H9 (cell line): Measurements from ENCODE around the gene GPC3. TPM values are rescaled to one million over a fixed set of nuclear protein-coding genes. Genes with fewer than 3 reads are reported as not detected.

Experiments
- DNase-seq: peaks from one replicate; pipeline ENCODE4 v3.0.0-alpha.2; 2017
- H2AFZ ChIP-seq: one replicate; pipeline ENCODE4 v1.6.1; 2013; ENCODE audit warnings: mild to moderate bottlenecking, low read length, control low read depth, moderate library complexity
- H2AK5ac ChIP-seq: 2 replicates; pipeline ENCODE4 v1.6.1; 2013; ENCODE audit warnings: low read length, control low read depth, mixed read lengths; ENCODE audit not compliant: insufficient read length
- H2BK120ac ChIP-seq: one replicate; pipeline ENCODE4 v1.6.1; 2013; ENCODE audit warnings: low read depth, mild to moderate bottlenecking, low read length, control low read depth, inconsistent platforms; ENCODE audit not compliant: poor library complexity, severe bottlenecking
- H2BK12ac ChIP-seq: 2 replicates; pipeline ENCODE4 v1.6.1; 2013; ENCODE audit warnings: low read length, control low read depth, mixed read lengths, low read depth; ENCODE audit not compliant: insufficient read length
- H2BK15ac ChIP-seq: 2 replicates; pipeline ENCODE4 v1.6.1; 2013; ENCODE audit warnings: low read depth, low read length, control low read depth
- H2BK20ac ChIP-seq: one replicate; pipeline ENCODE4 v1.6.1; 2013; ENCODE audit warnings: low read depth, mild to moderate bottlenecking, low read length, control low read depth, inconsistent platforms; ENCODE audit not compliant: poor library complexity, severe bottlenecking
- H2BK5ac ChIP-seq: 2 replicates; pipeline ENCODE4 v1.6.1; 2013; ENCODE audit warnings: low read length, control low read depth, mixed read lengths; ENCODE audit not compliant: insufficient read length
- H3K14ac ChIP-seq: 2 replicates; pipeline ENCODE4 v1.6.1; 2013; ENCODE audit warnings: low read length, control low read depth; ENCODE audit not compliant: insufficient read depth
- H3K18ac ChIP-seq: 2 replicates; pipeline ENCODE4 v1.6.1; 2013; ENCODE audit warnings: low read depth, mild to moderate bottlenecking, mixed read lengths, low read length, control low read depth; ENCODE audit not compliant: insufficient read length
- H3K23ac ChIP-seq: 2 replicates; pipeline ENCODE4 v1.6.1; 2013; ENCODE audit warnings: low read length, control low read depth, mixed read lengths, low read depth; ENCODE audit not compliant: insufficient read length
- H3K23me2 ChIP-seq: 2 replicates; pipeline ENCODE4 v1.6.1; 2013; ENCODE audit warnings: low read depth, mild to moderate bottlenecking, mixed read lengths, low read length, control low read depth; ENCODE audit not compliant: insufficient read length, poor library complexity, severe bottlenecking
- H3K27ac ChIP-seq: 2 replicates; pipeline ENCODE4 v1.5.1; 2013; ENCODE audit warnings: low read length, control low read depth, mixed read lengths, low read depth; ENCODE audit not compliant: insufficient read length
- H3K27me3 ChIP-seq: 2 replicates; pipeline ENCODE4 v1.6.1; 2013; ENCODE audit warnings: low read length, control low read depth, inconsistent platforms; ENCODE audit not compliant: insufficient read depth
- H3K4ac ChIP-seq: 2 replicates; pipeline ENCODE4 v1.6.1; 2013; ENCODE audit warnings: low read depth, mild to moderate bottlenecking, control low read depth, inconsistent platforms, low read length, moderate library complexity
- H3K4me1 ChIP-seq: 2 replicates; pipeline ENCODE4 v1.6.1; 2013; ENCODE audit warnings: low read length, control low read depth, inconsistent platforms; ENCODE audit not compliant: insufficient read depth
- H3K4me2 ChIP-seq: 2 replicates; pipeline ENCODE4 v1.6.1; 2013; ENCODE audit warnings: low read length, control low read depth, mixed read lengths; ENCODE audit not compliant: insufficient read length, insufficient read depth
- H3K56ac ChIP-seq: 2 replicates; pipeline ENCODE4 v1.6.1; 2013; ENCODE audit warnings: low read depth, mild to moderate bottlenecking, mixed read lengths, low read length, control low read depth; ENCODE audit not compliant: insufficient read length
- H3K79me1 ChIP-seq: 2 replicates; pipeline ENCODE4 v1.6.1; 2013; ENCODE audit warnings: low read depth, mild to moderate bottlenecking, moderate library complexity, low read length, control low read depth, inconsistent platforms; ENCODE audit not compliant: insufficient read depth, poor library complexity, severe bottlenecking
- H3K79me2 ChIP-seq: 2 replicates; pipeline ENCODE4 v1.6.1; 2013; ENCODE audit warnings: low read length, control low read depth, inconsistent platforms; ENCODE audit not compliant: insufficient read depth
- H3K9ac ChIP-seq: 2 replicates; pipeline ENCODE4 v1.6.1; 2013; ENCODE audit warnings: low read length, control low read depth, mixed read lengths; ENCODE audit not compliant: insufficient read length; ENCODE audit errors: extremely low read depth
- H3K9me3 ChIP-seq: one replicate; pipeline ENCODE4 v1.6.1; 2013; ENCODE audit warnings: low read depth, low read length, inconsistent platforms; ENCODE audit not compliant: control insufficient read depth
- H3T11ph ChIP-seq: one replicate; pipeline ENCODE4 v1.6.1; 2013; ENCODE audit warnings: mild to moderate bottlenecking, low read length, control low read depth, inconsistent platforms
- H4K20me1 ChIP-seq: one replicate; pipeline ENCODE4 v1.6.1; 2013; ENCODE audit not compliant: control insufficient read depth, insufficient read length, insufficient read depth
- H4K5ac ChIP-seq: 2 replicates; pipeline ENCODE4 v1.6.1; 2013; ENCODE audit warnings: low read depth, mild to moderate bottlenecking, mixed read lengths, low read length, control low read depth; ENCODE audit not compliant: insufficient read length
- H4K8ac ChIP-seq: replicated peaks from 2 replicates; pipeline ENCODE4 v1.6.1; 2013; ENCODE audit warnings: low read length, control low read depth, mixed read lengths, low read depth; ENCODE audit not compliant: insufficient read length
- H4K91ac ChIP-seq: 2 replicates; pipeline ENCODE4 v1.6.1; 2013; ENCODE audit warnings: low read depth, mild to moderate bottlenecking, moderate library complexity, mixed read lengths, low read length, control low read depth; ENCODE audit not compliant: insufficient read length
- H3K27ac Mint-ChIP-seq, 3 experiments: 2 replicates in 2 of 3; 3 replicates in 1 of 3; pipeline ENCODE4 v1.8.0; 2020 to 2021; ENCODE audit warnings: mixed read lengths in 3 of 3, mild to moderate bottlenecking in 1 of 3, moderate library complexity in 1 of 3
- H3K27me3 Mint-ChIP-seq: 2 replicates; pipeline ENCODE4 v1.8.0; 2021; ENCODE audit warnings: low read depth, mild to moderate bottlenecking, moderate library complexity, mixed read lengths
- H3K36me3 Mint-ChIP-seq, 3 experiments: 2 replicates in 2 of 3; 3 replicates in 1 of 3; pipeline ENCODE4 v1.8.0; 2020 to 2021; ENCODE audit warnings: low read depth in 3 of 3, mixed read lengths in 3 of 3; ENCODE audit not compliant: insufficient read depth in 1 of 3
- H3K4me1 Mint-ChIP-seq, 2 experiments: 2 replicates each; pipeline ENCODE4 v1.8.0; 2020; ENCODE audit warnings: mixed read lengths in 2 of 2
- H3K4me3 Mint-ChIP-seq, 2 experiments: 2 replicates in 1 of 2; 3 replicates in 1 of 2; pipeline ENCODE4 v1.8.0; 2020 to 2021; ENCODE audit warnings: mild to moderate bottlenecking in 2 of 2, mixed read lengths in 2 of 2, moderate library complexity in 1 of 2
- H3K9me3 Mint-ChIP-seq, 2 experiments: 2 replicates in 1 of 2; 3 replicates in 1 of 2; pipeline ENCODE4 v1.8.0; 2020; ENCODE audit warnings: mild to moderate bottlenecking in 2 of 2, mixed read lengths in 2 of 2, moderate library complexity in 1 of 2
- CTCF ChIP-seq: fragments of 200-600 bp; sonication (generic); conservative IDR thresholded peaks from 3 replicates; pipeline ENCODE4 v1.8.0; 2021; ENCODE audit warnings: antibody characterized with exemption, mild to moderate bottlenecking
- WGBS: extraction: QIAGEN DNeasy Blood & Tissue Kit; methylation state at CpG from one replicate; pipeline ENCODE4 v1.1.7; 2013; ENCODE audit warnings: missing lambda C conversion rate, low lambda C conversion rate, mixed read lengths; ENCODE audit not compliant: insufficient read length; ENCODE audit errors: extremely low coverage; 5-methylcytosine and 5-hydroxymethylcytosine counted together
- total RNA-seq: library from RNA; stranded (reverse); gene quantifications from 2 replicates; pipeline ENCODE4 v1.2.1, GENCODE V29; 2021

GPC3 gene
- total RNA-seq, 1 experiment from 2014 or later, result 108 TPM

DNA sequence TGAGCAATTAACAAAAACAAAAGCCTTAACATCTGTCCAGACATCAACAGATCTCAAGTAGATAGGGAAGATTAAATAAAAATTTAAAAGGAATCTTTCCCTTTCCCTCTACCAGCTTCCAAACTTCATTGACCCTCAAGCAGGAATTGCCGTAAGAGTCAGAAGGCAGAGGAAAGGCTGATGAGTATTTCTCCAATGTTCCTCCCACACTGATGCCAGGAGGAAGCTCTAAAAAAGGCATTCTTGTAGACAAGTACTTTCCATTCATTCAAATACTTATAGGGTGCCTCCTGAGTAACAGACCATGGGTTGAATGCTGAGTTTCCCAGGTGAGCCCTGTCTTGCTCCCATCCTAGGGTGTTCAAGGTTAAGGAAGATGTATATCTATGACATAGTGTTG, 418.5 kb downstream of the GPC3 start:
- Histone ChIP-seq H3K9me3 (no peaks in the 10 kb centered on the region), H3K4me2 (no peak overlapping the region), H2BK120ac (no peak overlapping the region), H4K91ac (no peak overlapping the region), H3K4ac (no peak overlapping the region), H3K56ac (no peak overlapping the region), H4K5ac (no peak overlapping the region), H3K23ac (no peak overlapping the region), H2BK5ac (no peak overlapping the region), H4K20me1 (no peaks in the 10 kb centered on the region), H2AK5ac (no peak overlapping the region), H3K79me2 (no peaks in the 10 kb centered on the region; the same call in 1 of the 2 replicates), H4K8ac (no peak overlapping the region), H2BK15ac (no peak overlapping the region), H2AFZ (no peak overlapping the region), H3K27ac (no peak overlapping the region), H3K23me2 (no peaks in the 10 kb centered on the region), H3K14ac (no peak overlapping the region), H3T11ph (no peak overlapping the region), H3K9ac (no peak overlapping the region), H3K18ac (no peak overlapping the region), H3K27me3 (no peaks in the 10 kb centered on the region), H3K79me1 (no peaks in the 10 kb centered on the region), H3K4me1 (no peaks in the 10 kb centered on the region; the same call in 1 of the 2 replicates), H2BK12ac (no peak overlapping the region), H2BK20ac (no peak overlapping the region)
- DNase-seq, result no peak
- Mint-ChIP-seq H3K4me1 (peaks cover 18 to 20% of the 10 kb centered on the region in 2 experiments), H3K27me3 (no peaks in the 10 kb centered on the region), H3K36me3 (no peaks in the 10 kb centered on the region; a peak in 3 of 7 replicates), H3K27ac (no peak overlapping the region), H3K4me3 (no peak overlapping the region), H3K9me3 (no peaks in the 10 kb centered on the region)
- WGBS, result no CpG with 5 or more reads among the region's 1 CpG
- no peak for TF ChIP-seq CTCF
